HG03378 (cell line): ENCODE data around the gene TEX53.

Source experiments
- ATAC-seq: cut with Tn5 transposase; IDR thresholded peaks from one replicate; pipeline ENCODE4 v1.9.1; 2021; ENCODE audit warnings: mild to moderate bottlenecking, moderate library complexity; ENCODE audit not compliant: unreplicated experiment

TEX53 gene

DNA sequence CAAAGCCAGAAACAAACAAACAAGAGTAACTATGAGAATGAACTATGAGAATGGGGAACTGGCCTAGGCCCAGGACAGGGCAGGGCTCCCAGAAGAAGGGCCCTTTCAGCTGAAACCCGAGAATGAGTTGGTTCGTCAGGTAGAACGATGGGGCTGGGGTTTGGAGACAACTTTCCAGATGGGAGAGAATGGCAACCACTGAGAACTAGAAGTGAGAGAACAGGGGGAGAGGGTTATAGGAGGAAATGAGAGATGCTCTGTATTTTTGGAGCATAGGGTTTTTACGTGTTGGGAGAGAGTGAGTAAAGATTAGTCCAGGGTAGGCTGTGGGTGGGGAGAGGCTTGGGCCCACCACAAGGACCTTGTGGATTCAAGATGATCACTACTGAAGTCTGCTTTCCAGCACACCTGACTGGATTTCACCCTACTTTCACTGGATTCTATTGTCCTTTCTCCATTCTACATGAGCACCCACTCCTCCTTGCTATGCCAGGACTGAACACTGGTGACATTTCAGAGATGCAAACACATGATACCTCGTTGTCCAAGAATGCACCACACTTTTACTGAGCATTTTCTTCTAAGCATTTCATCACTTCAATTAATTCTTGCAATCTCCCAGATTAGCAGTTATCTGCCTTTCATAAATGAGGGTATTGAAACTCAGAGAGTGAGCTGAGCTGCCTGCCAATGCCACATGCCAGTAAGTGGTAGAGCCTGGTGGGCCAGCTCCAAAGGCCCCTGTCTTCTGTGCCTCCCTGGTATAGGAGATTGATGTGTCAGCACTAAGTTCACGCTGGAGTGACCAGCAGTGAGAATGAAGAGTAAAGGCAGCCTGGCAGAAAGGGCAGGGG lies 49.7 kb downstream of the TEX53 start:
- ATAC-seq, result no peak

DNA sequence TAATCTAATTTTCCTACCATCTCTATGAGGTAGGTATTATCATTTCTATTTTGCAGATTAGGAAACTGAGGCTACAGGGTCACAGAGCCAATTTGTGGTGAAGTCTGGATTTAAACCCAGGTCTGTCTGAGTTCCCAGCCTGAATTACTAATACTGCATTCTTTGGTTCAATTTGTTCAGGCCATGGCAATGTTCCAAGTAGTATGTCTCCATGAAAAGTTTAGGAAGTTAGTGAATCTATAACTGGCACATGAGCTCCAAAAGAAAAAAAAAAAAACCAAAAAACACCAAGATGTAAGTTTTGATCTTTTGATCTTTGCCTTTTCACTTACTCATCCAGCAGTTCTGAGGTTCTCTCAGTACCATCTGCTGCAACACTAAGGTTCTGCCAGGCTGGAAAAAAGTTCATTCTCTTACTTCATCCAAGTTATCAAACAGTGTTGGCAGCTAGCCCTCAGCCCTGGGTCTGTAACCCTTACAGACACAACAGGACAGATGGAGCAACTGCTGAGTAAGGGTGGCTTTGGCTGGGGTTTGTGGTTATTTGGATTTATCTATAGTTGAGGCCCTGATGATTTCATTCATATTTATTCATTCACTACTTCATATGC lies 50.9 kb downstream of the TEX53 start:
- no peak for ATAC-seq
